ENCODE data around the gene TPK1. TPM values are rescaled to one million over a fixed set of nuclear protein-coding genes. Genes with fewer than 3 reads are reported as not detected.

TPK1 gene
- polyA plus RNA-seq, 1 donor from 2014 or later = 3.5 TPM

GRCh38 chr7:144459635-144460034 is 376.2 kb downstream of the TPK1 start:
- Histone ChIP-seq H3K27ac (ENCODE audit: low read length) (no peak overlapping the region), H3K4me3 (ENCODE audit: low read length) (no peak overlapping the region), H2AFZ (ENCODE audit: low read depth, low read length) (no peak overlapping the region), H3K36me3 (ENCODE audit: insufficient read depth, low read length) (no peaks in the 10 kb centered on the region), H3K27me3 (ENCODE audit: insufficient read depth, low read depth, low read length) (no peaks in the 10 kb centered on the region), H3K79me2 (replicated peaks; ENCODE audit: insufficient read depth, low read length) (no peaks in the 10 kb centered on the region), H4K20me1 (ENCODE audit: insufficient read depth) (no peaks in the 10 kb centered on the region), H3K9me3 (ENCODE audit: low read length) (no peaks in the 10 kb centered on the region), H3K9ac (ENCODE audit: low read length) (no peak overlapping the region), H3K9me2 (ENCODE audit: insufficient read depth, low read length) (no peaks in the 10 kb centered on the region), H3K4me2 (ENCODE audit: low read length) (no peak overlapping the region), H3F3A (ENCODE audit: insufficient read depth, low read length, poor library complexity, severe bottlenecking) (no peaks in the 10 kb centered on the region)
- TF ChIP-seq REST (IDR thresholded peaks at IDR 0.05; ENCODE audit: borderline replicate concordance) = no peak
- no peak for TF ChIP-seq EZH2 (IDR thresholded peaks at IDR 0.05; ENCODE audit: borderline replicate concordance, insufficient read depth, low read length, poor library complexity, severe bottlenecking)
- TF ChIP-seq RAD21 (conservative IDR thresholded peaks at IDR 0.05) = no peak
- no peak for TF ChIP-seq TAF1 (IDR thresholded peaks at IDR 0.05; ENCODE audit: low read depth)
- no peak for TF ChIP-seq POLR2AphosphoS5 (IDR thresholded peaks at IDR 0.05)
- no peak for TF ChIP-seq EP300 (conservative IDR thresholded peaks at IDR 0.05; ENCODE audit: poor library complexity, severe bottlenecking)
- no peak for TF ChIP-seq MXI1 (conservative IDR thresholded peaks at IDR 0.05; ENCODE audit: poor library complexity, severe bottlenecking)
- no peak for TF ChIP-seq CTCF (IDR thresholded peaks at IDR 0.05; ENCODE audit: poor library complexity, severe bottlenecking)
- TF ChIP-seq SMC3 (conservative IDR thresholded peaks at IDR 0.05; ENCODE audit: poor library complexity) = no peak

- Histone ChIP-seq H4K20me1 (ENCODE audit: insufficient read depth) (no peaks in the 10 kb centered on the region), H3K9ac (ENCODE audit: low read length) (no peak overlapping the region), H3K36me3 (ENCODE audit: insufficient read depth, low read length) (no peaks in the 10 kb centered on the region), H3K4me3 (ENCODE audit: low read length) (no peak overlapping the region), H3K4me2 (ENCODE audit: low read length) (no peak overlapping the region), H3K27me3 (ENCODE audit: insufficient read depth, low read depth, low read length) (no peaks in the 10 kb centered on the region), H3K27ac (ENCODE audit: low read length) (no peak overlapping the region), H2AFZ (ENCODE audit: low read depth, low read length) (no peak overlapping the region), H3K9me3 (ENCODE audit: low read length) (no peaks in the 10 kb centered on the region), H3K9me2 (ENCODE audit: insufficient read depth, low read length) (no peaks in the 10 kb centered on the region), H3F3A (ENCODE audit: insufficient read depth, low read length, poor library complexity, severe bottlenecking) (no peaks in the 10 kb centered on the region), H3K79me2 (replicated peaks; ENCODE audit: insufficient read depth, low read length) (no peaks in the 10 kb centered on the region)
- no peak for TF ChIP-seq EZH2 (IDR thresholded peaks at IDR 0.05; ENCODE audit: borderline replicate concordance, insufficient read depth, low read length, poor library complexity, severe bottlenecking)
- TF ChIP-seq POLR2AphosphoS5 (IDR thresholded peaks at IDR 0.05) = no peak
- no peak for TF ChIP-seq SMC3 (conservative IDR thresholded peaks at IDR 0.05; ENCODE audit: poor library complexity)
- no peak for TF ChIP-seq EP300 (conservative IDR thresholded peaks at IDR 0.05; ENCODE audit: poor library complexity, severe bottlenecking)
- TF ChIP-seq RAD21 (conservative IDR thresholded peaks at IDR 0.05) = no peak
- TF ChIP-seq TAF1 (IDR thresholded peaks at IDR 0.05; ENCODE audit: low read depth) = no peak
- no peak for TF ChIP-seq MXI1 (conservative IDR thresholded peaks at IDR 0.05; ENCODE audit: poor library complexity, severe bottlenecking)
- TF ChIP-seq REST (IDR thresholded peaks at IDR 0.05; ENCODE audit: borderline replicate concordance) = no peak
- no peak for TF ChIP-seq CTCF (IDR thresholded peaks at IDR 0.05; ENCODE audit: poor library complexity, severe bottlenecking)
Measured at GRCh38 chr7:144455040-144455404, 380.8 kb downstream of the TPK1 start.
